Neural cell (in vitro differentiated cells): Measurements from ENCODE around the gene USP3. TPM values are rescaled to one million over a fixed set of nuclear protein-coding genes. Genes with fewer than 3 reads are reported as not detected.

Experiments used
- H2AFZ ChIP-seq: fragments of 200-600, 300-800 bp; sonication (generic), shearing (Covaris generic); 2 replicates; pipeline ENCODE4 v1.6.0; 2014; ENCODE audit warnings: low read depth, mild to moderate bottlenecking, antibody characterized with exemption, low read length, moderate library complexity
- H3F3A ChIP-seq: fragments of 200-600 bp; shearing (Covaris generic); 2 replicates; pipeline ENCODE4 v1.6.1; 2016; ENCODE audit warnings: mild to moderate bottlenecking, moderate library complexity, mixed read lengths, antibody characterized with exemption, low read length; ENCODE audit not compliant: insufficient read depth, poor library complexity, severe bottlenecking
- H3K27ac ChIP-seq: fragments of 200-600, 300-800 bp; sonication (generic), shearing (Covaris generic); 2 replicates; pipeline ENCODE4 v1.5.1; 2014; ENCODE audit warnings: mild to moderate bottlenecking, low read length, moderate library complexity
- H3K27me3 ChIP-seq: fragments of 300-800, 200-600 bp; sonication (generic), shearing (Covaris generic); 2 replicates; pipeline ENCODE4 v1.6.0; 2014; ENCODE audit warnings: mild to moderate bottlenecking, low read depth, low read length, moderate library complexity; ENCODE audit not compliant: insufficient read depth
- H3K36me3 ChIP-seq: fragments of 300-800, 200-600 bp; sonication (generic), shearing (Covaris generic); 2 replicates; pipeline ENCODE4 v1.5.1; 2014; ENCODE audit warnings: mild to moderate bottlenecking, antibody characterized with exemption, low read length, moderate library complexity; ENCODE audit not compliant: insufficient read depth
- H3K4me2 ChIP-seq: fragments of 300-800, 200-600 bp; sonication (generic), shearing (Covaris generic); 2 replicates; pipeline ENCODE4 v1.6.0; 2014; ENCODE audit warnings: mild to moderate bottlenecking, low read length
- H3K4me3 ChIP-seq: fragments of 300-800, 200-600 bp; sonication (generic), shearing (Covaris generic); 2 replicates; pipeline ENCODE4 v1.5.1; 2014; ENCODE audit warnings: mild to moderate bottlenecking, low read length, moderate library complexity
- H3K79me2 ChIP-seq: fragments of 200-600 bp; shearing (Covaris generic); replicated peaks from 2 replicates; pipeline ENCODE4 v1.6.0; 2014; ENCODE audit warnings: mild to moderate bottlenecking, low read length, moderate library complexity; ENCODE audit not compliant: insufficient read depth
- H3K9ac ChIP-seq: fragments of 300-800, 200-600 bp; sonication (generic), shearing (Covaris generic); 2 replicates; pipeline ENCODE4 v1.6.1; 2016; ENCODE audit warnings: mild to moderate bottlenecking, low read length, mixed read lengths
- H3K9me2 ChIP-seq: fragments of 200-600 bp; shearing (Covaris generic); 2 replicates; pipeline ENCODE4 v1.6.1; 2016; ENCODE audit warnings: mild to moderate bottlenecking, low read length, mixed read lengths; ENCODE audit not compliant: insufficient read depth
- H3K9me3 ChIP-seq: fragments of 200-600, 300-800 bp; sonication (generic), shearing (Covaris generic); 2 replicates; pipeline ENCODE4 v1.6.1; 2016; ENCODE audit warnings: mild to moderate bottlenecking, mixed run types, low read length, moderate library complexity, mixed read lengths
- H4K20me1 ChIP-seq: fragments of 200-600 bp; shearing (Covaris generic); 2 replicates; pipeline ENCODE4 v1.6.1; 2016; ENCODE audit warnings: mild to moderate bottlenecking, mixed run types; ENCODE audit not compliant: insufficient read depth
- CTCF ChIP-seq: fragments of 450-650 bp; IDR thresholded peaks from 2 replicates; pipeline ENCODE4 v1.5.1; 2014; ENCODE audit warnings: antibody characterized with exemption, mild to moderate bottlenecking, moderate library complexity; ENCODE audit not compliant: poor library complexity, severe bottlenecking
- EP300 ChIP-seq: fragments of 450-650 bp; conservative IDR thresholded peaks from 2 replicates; pipeline ENCODE4 v1.6.1; 2014; ENCODE audit warnings: antibody characterized with exemption, mild to moderate bottlenecking, moderate library complexity; ENCODE audit not compliant: poor library complexity, severe bottlenecking
- EZH2 ChIP-seq: fragments of 200-600, 300-800 bp; shearing (Covaris generic), sonication (generic); IDR thresholded peaks from 2 replicates; pipeline ENCODE4 v1.6.1; 2014; ENCODE audit warnings: antibody characterized with exemption, low read length, borderline replicate concordance, mild to moderate bottlenecking; ENCODE audit not compliant: insufficient read depth, poor library complexity, severe bottlenecking
- MXI1 ChIP-seq: fragments of 450-650 bp; conservative IDR thresholded peaks from 2 replicates; pipeline ENCODE4 v1.6.1; 2014; ENCODE audit warnings: antibody characterized with exemption, mild to moderate bottlenecking; ENCODE audit not compliant: poor library complexity, severe bottlenecking
- POLR2AphosphoS5 ChIP-seq: IDR thresholded peaks from 2 replicates; pipeline ENCODE4 v1.6.1; 2012
- RAD21 ChIP-seq: fragments of 450-650 bp; conservative IDR thresholded peaks from 2 replicates; pipeline ENCODE4 v1.6.1; 2014; ENCODE audit warnings: antibody characterized with exemption, mild to moderate bottlenecking, moderate library complexity
- REST ChIP-seq: IDR thresholded peaks from 2 replicates; pipeline ENCODE4 v1.6.1; 2012; ENCODE audit warnings: borderline replicate concordance
- SMC3 ChIP-seq: fragments of 450-650 bp; conservative IDR thresholded peaks from 2 replicates; pipeline ENCODE4 v1.6.1; 2014; ENCODE audit warnings: antibody characterized with exemption, mild to moderate bottlenecking, moderate library complexity; ENCODE audit not compliant: poor library complexity
- TAF1 ChIP-seq: IDR thresholded peaks from 2 replicates; pipeline ENCODE4 v1.6.1; 2012; ENCODE audit warnings: low read depth
- polyA plus RNA-seq: library from polyadenylated mRNA; depleted of rRNA; stranded (reverse); fragments of >200 nt; gene quantifications from 2 replicates; pipeline ENCODE4 v1.2.3, GENCODE V29; 2014

The USP3 gene
- polyA plus RNA-seq, 1 donor from 2014 or later = 68.0 TPM

GRCh38 chr15:63463793-63464192 is 40.6 kb upstream of the USP3 start:
- no peak for TF ChIP-seq SMC3
- TF ChIP-seq EZH2 = no peak
- TF ChIP-seq MXI1 = no peak
- TF ChIP-seq RAD21 = no peak
- no peak for TF ChIP-seq REST
- TF ChIP-seq POLR2AphosphoS5 = no peak
- Histone ChIP-seq H3K4me2 (no peak overlapping the region), H3K36me3 (no peaks in the 10 kb centered on the region), H3K9me2 (no peaks in the 10 kb centered on the region), H3K27me3 (no peaks in the 10 kb centered on the region), H3F3A (no peaks in the 10 kb centered on the region), H2AFZ (no peak overlapping the region), H3K4me3 (no peak overlapping the region), H3K9me3 (no peaks in the 10 kb centered on the region), H3K27ac (no peak overlapping the region), H4K20me1 (no peaks in the 10 kb centered on the region), H3K9ac (no peak overlapping the region), H3K79me2 (no peaks in the 10 kb centered on the region)

- no peak overlapping the region for H3K4me2 ChIP-seq
- H2AFZ ChIP-seq = no peak overlapping the region
- no peaks in the 10 kb centered on the region for H3K9me3 ChIP-seq
- H3K36me3 ChIP-seq = no peaks in the 10 kb centered on the region
- H3F3A ChIP-seq = no peaks in the 10 kb centered on the region
- no peak overlapping the region for H3K9ac ChIP-seq
- H3K27ac ChIP-seq = no peak overlapping the region
- H3K27me3 ChIP-seq = no peaks in the 10 kb centered on the region
- H4K20me1 ChIP-seq = no peaks in the 10 kb centered on the region
- no peak overlapping the region for H3K4me3 ChIP-seq
- no peak for TF ChIP-seq TAF1
- TF ChIP-seq MXI1 = no peak
- no peak for TF ChIP-seq REST
- no peak for TF ChIP-seq RAD21
- TF ChIP-seq EZH2 = no peak
- TF ChIP-seq SMC3 = no peak
- no peak for TF ChIP-seq EP300
- no peak for TF ChIP-seq CTCF
- no peak for TF ChIP-seq POLR2AphosphoS5
- H3K79me2 ChIP-seq = no peaks in the 10 kb centered on the region
- no peaks in the 10 kb centered on the region for H3K9me2 ChIP-seq
Observed at GRCh38 chr15:63465104-63465503, 39.3 kb upstream of the USP3 start.
